KOPT-K1 (cell line): ENCODE measurements around the gene DTL.

Source experiments
- H3K27ac ChIP-seq: fragments of 200-600 bp; sonication (generic); 2 replicates; pipeline ENCODE4 v1.5.1; 2016; ENCODE audit warnings: antibody characterized with exemption, mild to moderate bottlenecking, low read depth, low read length; ENCODE audit not compliant: poor library complexity, severe bottlenecking
- H3K36me3 ChIP-seq: fragments of 200-600 bp; sonication (generic); 2 replicates; pipeline ENCODE4 v1.5.1; 2017; ENCODE audit warnings: antibody characterized with exemption, mild to moderate bottlenecking, low read length, moderate library complexity; ENCODE audit not compliant: insufficient read depth
- H3K9me3 ChIP-seq: fragments of 200-600 bp; sonication (generic); 2 replicates; pipeline ENCODE4 v1.5.1; 2017; ENCODE audit warnings: antibody characterized with exemption, low read length, mild to moderate bottlenecking; ENCODE audit not compliant: insufficient read depth, poor library complexity, severe bottlenecking

The DTL gene

GRCh38 chr1:212121779-212122178 is 86.2 kb downstream of the DTL start:
- no peaks in the 10 kb centered on the region for H3K9me3 ChIP-seq
- H3K27ac ChIP-seq = no peak overlapping the region

GRCh38 chr1:212124690-212125582 is 89.4 kb downstream of the DTL start:
- peaks cover 18% of the 10 kb centered on the region for H3K36me3 ChIP-seq

More at GRCh38 chr1:212121779-212122178, 86.2 kb downstream of the DTL start:
- peaks cover 16% of the 10 kb centered on the region for H3K36me3 ChIP-seq

GRCh38 chr1:212125654-212126053 is 90.1 kb downstream of the DTL start:
- no peak overlapping the region for H3K27ac ChIP-seq
- H3K9me3 ChIP-seq = no peaks in the 10 kb centered on the region
- H3K36me3 ChIP-seq = peaks cover 20% of the 10 kb centered on the region

More at GRCh38 chr1:212124690-212125582, 89.4 kb downstream of the DTL start:
- Histone ChIP-seq H3K9me3 (no peaks in the 10 kb centered on the region), H3K27ac (no peak overlapping the region)

- Histone ChIP-seq H3K27ac (no peak overlapping the region), H3K36me3 (peaks cover 28% of the 10 kb centered on the region), H3K9me3 (no peaks in the 10 kb centered on the region)
These were observed 91.7 kb downstream of the DTL start for GRCh38 chr1:212127221-212127620.

GRCh38 chr1:212129781-212130180 is 94.2 kb downstream of the DTL start:
- Histone ChIP-seq H3K9me3 (peaks cover 4% of the 10 kb centered on the region), H3K36me3 (peaks cover 36% of the 10 kb centered on the region), H3K27ac (no peak overlapping the region)

GRCh38 chr1:212132025-212132424 is 96.5 kb downstream of the DTL start:
- Histone ChIP-seq H3K9me3 (peaks cover 8% of the 10 kb centered on the region), H3K36me3 (peaks cover 36% of the 10 kb centered on the region), H3K27ac (no peak overlapping the region)

GRCh38 chr1:212133319-212133718 is 97.8 kb downstream of the DTL start:
- H3K9me3 ChIP-seq = peaks cover 8% of the 10 kb centered on the region
- H3K36me3 ChIP-seq = peaks cover 36% of the 10 kb centered on the region
- H3K27ac ChIP-seq = no peak overlapping the region

- H3K9me3 ChIP-seq = peaks cover 8% of the 10 kb centered on the region
- no peak overlapping the region for H3K27ac ChIP-seq
- peaks cover 19% of the 10 kb centered on the region for H3K36me3 ChIP-seq
These were observed 99.6 kb downstream of the DTL start for GRCh38 chr1:212135166-212135565.

- peaks cover 8% of the 10 kb centered on the region for H3K9me3 ChIP-seq
- H3K27ac ChIP-seq = no peak overlapping the region
- peaks cover 8% of the 10 kb centered on the region; the same call in 1 of the 2 replicates for H3K36me3 ChIP-seq
These were observed 102.3 kb downstream of the DTL start for GRCh38 chr1:212137854-212138253.

GRCh38 chr1:212138457-212138856 is 102.9 kb downstream of the DTL start:
- Histone ChIP-seq H3K9me3 (peaks cover 8% of the 10 kb centered on the region), H3K27ac (no peak overlapping the region), H3K36me3 (peaks cover 3% of the 10 kb centered on the region; the same call in 1 of the 2 replicates)

- H3K27ac ChIP-seq = no peak overlapping the region
- H3K36me3 ChIP-seq = no peaks in the 10 kb centered on the region
- peaks cover 5% of the 10 kb centered on the region for H3K9me3 ChIP-seq
These were observed 104.1 kb downstream of the DTL start for GRCh38 chr1:212139526-212140135.

- H3K27ac ChIP-seq = no peak overlapping the region
- H3K36me3 ChIP-seq = no peaks in the 10 kb centered on the region
- no peaks in the 10 kb centered on the region for H3K9me3 ChIP-seq
These were observed 105.9 kb downstream of the DTL start for GRCh38 chr1:212141404-212141803.

- Histone ChIP-seq H3K27ac (no peak overlapping the region), H3K36me3 (no peaks in the 10 kb centered on the region), H3K9me3 (no peaks in the 10 kb centered on the region)
These were observed 107.5 kb downstream of the DTL start for GRCh38 chr1:212142883-212143530.

- H3K9me3 ChIP-seq = no peaks in the 10 kb centered on the region
- H3K27ac ChIP-seq = no peak overlapping the region
These were observed 112.1 kb downstream of the DTL start for GRCh38 chr1:212147581-212148033.

GRCh38 chr1:212149566-212149965 is 114.0 kb downstream of the DTL start:
- H3K27ac ChIP-seq = no peak overlapping the region
- no peaks in the 10 kb centered on the region for H3K36me3 ChIP-seq

More at GRCh38 chr1:212147581-212148033, 112.1 kb downstream of the DTL start:
- H3K36me3 ChIP-seq = no peaks in the 10 kb centered on the region

More at GRCh38 chr1:212149566-212149965, 114.0 kb downstream of the DTL start:
- H3K9me3 ChIP-seq = no peaks in the 10 kb centered on the region
